Stimulated activated CD8-positive, alpha-beta memory T cell treated with anti-CD3 and anti-CD28 coated beads, Interleukin-2, amount 100 ng/mL, for 1 hour (primary cell): Measurements from ENCODE around the gene PITRM1.
"Not testable (repeated sequence)": the region's sequence is repeated elsewhere in the genome, so short reads cannot be mapped to it uniquely, and the experiment has no call there.

Experiments
- DNase-seq, 2 donors: peaks; one replicate each; pipeline ENCODE4 v3.0.0-alpha.2; 2020; ENCODE audit warnings: low read depth in 2 of 2

Gene PITRM1

DNA sequence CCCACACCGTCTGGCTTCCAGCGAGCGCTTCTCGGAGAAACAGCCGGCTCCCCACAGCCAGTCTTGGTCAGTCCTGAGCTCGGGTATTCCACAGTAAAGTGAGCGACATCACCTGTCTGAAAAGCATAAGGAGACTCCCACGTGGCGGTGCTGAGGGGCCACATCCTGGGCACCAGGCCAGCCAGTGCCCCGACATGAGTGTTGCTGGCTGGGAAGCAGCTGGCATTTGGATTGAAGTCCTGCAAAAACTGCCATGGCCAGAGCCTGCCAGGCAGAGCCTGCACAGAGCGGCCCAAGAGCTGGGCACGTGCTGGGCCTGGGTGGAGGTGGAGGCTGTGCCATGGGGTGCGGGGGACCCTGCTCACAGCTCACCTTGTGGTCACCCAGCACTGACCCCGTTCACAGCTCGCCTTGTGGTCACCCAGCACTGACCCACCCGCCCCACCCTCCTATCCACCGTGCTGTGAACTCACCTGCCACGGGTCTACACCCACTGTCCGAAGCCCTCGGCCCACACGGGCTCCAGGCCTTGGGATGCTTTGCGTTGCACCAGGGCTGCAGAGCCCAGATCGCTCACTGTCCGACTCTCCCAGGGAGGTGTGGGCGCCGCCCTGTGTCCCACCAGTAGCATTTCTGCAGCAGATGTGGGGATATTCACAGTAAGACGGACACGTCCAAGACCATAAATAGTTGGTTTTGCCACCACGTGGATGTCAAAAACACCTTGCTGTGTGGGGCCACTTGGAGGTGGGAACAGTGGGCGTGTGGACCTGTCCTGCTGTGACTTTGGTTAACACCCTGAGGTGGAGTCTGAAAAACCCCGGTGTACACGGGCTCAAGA lies 48.8 kb downstream of the PITRM1 start:
- DNase-seq: no peak

- DNase-seq: no peak
Measured at GRCh38 chr10:3122486-3123205, 49.9 kb downstream of the PITRM1 start.

DNA sequence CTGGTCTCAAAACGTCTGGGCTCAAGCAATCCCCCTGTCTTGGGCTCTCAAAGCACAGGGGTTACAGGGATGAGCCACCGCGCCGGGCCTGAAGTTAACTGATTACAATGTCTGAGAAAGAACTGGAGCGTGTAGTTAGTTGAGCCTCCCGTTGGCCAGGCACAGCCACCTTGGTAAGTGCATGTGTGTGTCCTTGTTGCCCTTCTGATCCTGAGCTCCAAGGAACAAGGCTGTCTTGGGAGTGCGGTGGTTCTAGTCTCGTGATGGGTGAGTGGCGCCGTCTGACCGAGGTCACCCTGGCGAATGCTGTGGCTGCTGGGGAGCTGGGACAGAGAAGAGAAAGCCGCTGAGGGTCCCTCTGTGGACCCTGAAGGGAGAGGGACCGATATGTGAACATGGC lies 50.5 kb downstream of the PITRM1 start:
- DNase-seq: no peak

DNA sequence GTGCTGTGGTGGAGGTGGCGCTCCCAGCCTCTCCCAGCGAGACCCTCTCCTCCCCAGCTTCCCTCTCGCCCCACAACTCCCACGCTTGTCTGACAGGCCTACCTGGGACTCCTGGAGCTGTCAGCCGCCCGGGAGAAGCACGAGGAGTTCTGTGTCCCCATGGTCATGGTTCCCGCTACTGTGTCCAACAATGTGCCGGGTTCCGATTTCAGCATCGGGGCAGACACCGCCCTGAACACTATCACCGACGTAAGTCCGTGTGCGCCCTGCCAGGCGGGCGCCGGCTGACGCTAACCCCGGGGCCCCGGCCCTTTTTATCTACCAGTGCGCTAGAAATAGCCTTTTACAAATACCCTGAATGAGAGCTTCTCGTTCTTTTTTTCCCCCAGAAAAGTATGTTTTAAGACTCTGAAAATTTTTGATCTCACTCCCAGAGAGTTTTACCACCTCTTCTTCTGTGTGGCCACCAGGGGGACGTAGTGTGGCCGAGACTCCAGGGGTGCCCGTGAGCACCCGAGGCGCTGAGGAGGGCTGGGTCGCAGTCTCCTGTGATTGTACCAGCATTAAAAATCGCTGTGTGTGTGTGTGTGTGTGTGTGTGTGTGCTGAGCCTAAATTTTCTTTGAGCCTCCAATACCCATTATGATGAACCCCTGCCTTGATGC lies 52.7 kb downstream of the PITRM1 start:
- no peak for DNase-seq

DNA sequence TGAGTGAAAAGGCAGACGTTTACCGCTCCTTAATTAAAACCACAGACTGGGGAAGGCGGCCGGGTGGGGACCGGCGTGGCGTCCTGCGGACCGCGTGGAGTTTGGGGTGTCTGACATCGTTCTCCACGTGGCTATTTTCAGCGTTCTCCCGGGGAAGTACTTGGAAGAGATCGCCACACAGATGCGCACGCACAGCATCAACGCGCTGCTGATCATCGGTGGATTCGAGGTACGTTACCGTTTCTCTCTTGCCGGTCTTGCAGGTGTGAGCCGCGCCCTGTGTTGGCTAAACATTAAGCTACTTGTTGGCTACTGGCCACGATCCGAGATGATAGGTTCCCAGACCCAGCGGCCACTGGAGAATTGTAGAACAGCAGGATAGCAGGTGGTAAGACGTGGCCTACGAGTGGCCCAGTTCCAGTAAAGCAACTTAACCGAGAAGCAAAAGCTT lies 53.9 kb downstream of the PITRM1 start:
- no peak for DNase-seq

- DNase-seq: no peak
Measured at GRCh38 chr10:3117486-3117885, 55.1 kb downstream of the PITRM1 start.

GRCh38 chr10:3116508-3117100 lies 56.0 kb downstream of the PITRM1 start:
- no peak for DNase-seq

DNA sequence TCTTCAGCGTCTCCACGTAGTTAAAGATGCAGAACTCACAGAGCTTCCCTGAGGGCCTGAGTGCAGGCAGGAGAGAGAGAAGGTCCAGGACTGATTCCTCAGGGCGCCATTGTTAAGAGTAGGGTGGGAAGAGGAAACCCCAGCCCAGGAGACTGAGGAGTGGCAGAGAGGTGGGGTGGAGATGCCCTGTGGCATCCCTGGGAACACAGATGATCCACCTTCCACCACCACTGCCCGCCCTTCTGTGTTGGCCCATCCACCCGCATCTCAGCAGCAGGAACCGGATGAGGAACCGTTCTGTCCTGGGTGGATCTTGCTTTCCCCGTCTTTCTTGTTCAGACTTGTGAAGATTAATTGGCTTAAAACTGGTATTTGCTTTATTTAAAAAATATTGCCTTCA lies 56.9 kb downstream of the PITRM1 start:
- DNase-seq: no peak

GRCh38 chr10:3113343-3113720 lies 59.2 kb downstream of the PITRM1 start:
- DNase-seq: no peak

- no peak for DNase-seq
Measured at GRCh38 chr10:3111621-3112163, 60.9 kb downstream of the PITRM1 start.

GRCh38 chr10:3110782-3111620 lies 61.6 kb downstream of the PITRM1 start:
- no peak for DNase-seq

GRCh38 chr10:3109633-3110032 lies 62.9 kb downstream of the PITRM1 start:
- no peak for DNase-seq

DNA sequence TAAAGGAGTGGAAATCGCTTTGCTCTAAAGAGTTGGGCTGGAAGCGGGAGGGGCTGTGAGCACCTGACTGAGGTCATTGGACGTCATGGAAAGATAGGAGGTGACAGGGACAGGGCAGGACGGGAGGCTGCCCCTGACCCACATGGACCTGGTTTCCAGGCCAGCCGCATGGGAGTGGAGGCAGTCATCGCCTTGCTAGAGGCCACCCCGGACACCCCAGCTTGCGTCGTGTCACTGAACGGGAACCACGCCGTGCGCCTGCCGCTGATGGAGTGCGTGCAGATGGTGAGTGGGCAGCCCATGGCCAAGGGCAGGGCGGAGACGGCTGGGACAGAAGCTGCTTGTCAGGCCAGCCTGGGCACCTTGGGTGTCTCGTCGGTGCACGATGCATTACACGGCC lies 63.4 kb downstream of the PITRM1 start:
- DNase-seq: no peak

- no peak for DNase-seq
Measured at GRCh38 chr10:3108575-3109105, 63.9 kb downstream of the PITRM1 start.

- DNase-seq: no peak
Measured at GRCh38 chr10:3108033-3108432, 64.5 kb downstream of the PITRM1 start.

GRCh38 chr10:3107426-3107961 lies 65.1 kb downstream of the PITRM1 start:
- DNase-seq: no peak

- no peak for DNase-seq
Measured at GRCh38 chr10:3106928-3107425, 65.6 kb downstream of the PITRM1 start.

DNA sequence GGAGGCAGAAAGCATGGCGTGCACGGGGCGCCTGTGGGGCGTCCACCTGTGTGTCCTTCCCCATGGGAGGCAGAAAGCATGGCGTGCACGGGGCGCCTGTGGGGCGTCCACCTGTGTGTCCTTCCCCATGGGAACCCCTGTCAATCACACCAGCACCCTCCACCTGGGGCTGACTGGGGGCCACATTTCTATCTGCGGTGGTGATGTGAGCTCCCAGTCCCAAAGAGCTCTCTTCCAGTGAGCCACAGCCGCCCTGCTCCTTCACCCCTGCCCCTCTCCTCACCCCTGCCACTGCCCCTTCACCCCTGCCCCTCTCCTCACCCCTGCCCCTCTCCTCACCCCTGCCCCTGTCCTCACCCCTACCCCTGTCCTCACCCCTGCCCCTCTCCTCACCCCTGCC lies 66.3 kb downstream of the PITRM1 start:
- not testable (repeated sequence) for DNase-seq

- DNase-seq: no peak
Measured at GRCh38 chr10:3105905-3106304, 66.7 kb downstream of the PITRM1 start.

GRCh38 chr10:3105166-3105565 lies 67.4 kb downstream of the PITRM1 start:
- no peak for DNase-seq
